ENCODE data around the gene ECHDC3. TPM values are rescaled to one million over a fixed set of nuclear protein-coding genes. Genes with fewer than 3 reads are reported as not detected.
A peak's percentile ranks its signal among the peaks of the same experiment; 100 is the strongest.

Gene ECHDC3
- total RNA-seq, 2 experiments from 2014 or later, result not detected

DNA sequence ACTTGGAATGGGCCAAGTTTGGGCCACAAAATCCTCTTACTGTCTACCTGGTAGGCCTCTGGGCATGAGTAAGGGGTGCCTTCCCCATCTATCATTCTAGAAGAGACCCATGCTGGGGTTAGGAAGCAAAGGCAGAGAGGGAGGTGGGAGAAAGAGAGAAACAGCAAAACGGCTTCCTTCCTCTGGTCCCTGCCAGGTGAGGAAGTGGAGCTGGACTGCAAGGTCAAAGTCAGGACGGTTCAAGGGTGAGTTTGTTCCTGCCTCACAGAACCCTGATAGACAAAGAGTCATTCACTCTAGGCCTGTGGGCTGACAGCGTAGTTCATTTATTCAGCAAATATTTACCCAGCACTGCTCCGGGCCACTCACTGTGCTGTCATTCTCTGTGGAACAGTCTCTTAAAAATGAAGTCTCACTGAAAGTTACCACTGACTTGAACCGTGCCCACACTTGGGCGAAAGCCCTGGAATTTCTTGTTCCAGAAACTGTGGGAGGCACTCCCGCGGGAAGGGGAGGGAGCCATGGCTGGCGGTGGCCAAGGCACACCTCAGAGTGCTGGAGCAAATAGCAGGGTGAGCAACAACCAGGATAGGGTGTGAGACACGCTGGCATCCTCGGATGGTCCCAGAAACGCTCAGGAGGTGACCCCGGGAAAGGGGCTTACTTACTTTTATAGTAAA, 26.2 kb upstream of the ECHDC3 start:
- Histone ChIP-seq H3K79me2 (ENCODE audit: insufficient read depth, low read depth, low read length) (no peaks in the 10 kb centered on the region), H3K36me3 (ENCODE audit: insufficient read depth, low read length) (no peaks in the 10 kb centered on the region), H3K9me2 (ENCODE audit: insufficient read depth, low read length) (no peaks in the 10 kb centered on the region), H4K20me1 (ENCODE audit: insufficient read depth, low read length) (no peaks in the 10 kb centered on the region), H3K9me3 (ENCODE audit: low read length) (peaks cover 6% of the 10 kb centered on the region; the same call in 1 of the 2 replicates), H2AFZ (ENCODE audit: low read length) (peak overlapping the region; percentile 72), H3K27ac (ENCODE audit: low read depth, low read length, poor library complexity, severe bottlenecking) (no peak overlapping the region), H3K4me1 (ENCODE audit: insufficient read depth, low read length, poor library complexity, severe bottlenecking) (peaks cover 48% of the 10 kb centered on the region), H3K4me3 (ENCODE audit: low read depth, low read length, poor library complexity, severe bottlenecking) (no peak overlapping the region), H3K4me2 (ENCODE audit: low read length) (no peak overlapping the region)
- TF ChIP-seq, protein P1, sequence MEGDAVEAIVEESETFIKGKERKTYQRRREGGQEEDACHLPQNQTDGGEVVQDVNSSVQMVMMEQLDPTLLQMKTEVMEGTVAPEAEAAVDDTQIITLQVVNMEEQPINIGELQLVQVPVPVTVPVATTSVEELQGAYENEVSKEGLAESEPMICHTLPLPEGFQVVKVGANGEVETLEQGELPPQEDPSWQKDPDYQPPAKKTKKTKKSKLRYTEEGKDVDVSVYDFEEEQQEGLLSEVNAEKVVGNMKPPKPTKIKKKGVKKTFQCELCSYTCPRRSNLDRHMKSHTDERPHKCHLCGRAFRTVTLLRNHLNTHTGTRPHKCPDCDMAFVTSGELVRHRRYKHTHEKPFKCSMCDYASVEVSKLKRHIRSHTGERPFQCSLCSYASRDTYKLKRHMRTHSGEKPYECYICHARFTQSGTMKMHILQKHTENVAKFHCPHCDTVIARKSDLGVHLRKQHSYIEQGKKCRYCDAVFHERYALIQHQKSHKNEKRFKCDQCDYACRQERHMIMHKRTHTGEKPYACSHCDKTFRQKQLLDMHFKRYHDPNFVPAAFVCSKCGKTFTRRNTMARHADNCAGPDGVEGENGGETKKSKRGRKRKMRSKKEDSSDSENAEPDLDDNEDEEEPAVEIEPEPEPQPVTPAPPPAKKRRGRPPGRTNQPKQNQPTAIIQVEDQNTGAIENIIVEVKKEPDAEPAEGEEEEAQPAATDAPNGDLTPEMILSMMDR (conservative IDR thresholded peaks at IDR 0.05; ENCODE audit: low read length), result no peak
- intact Hi-C loops (cut with micrococcal nuclease; ENCODE audit: unreplicated experiment), result no loop called here
- ChIA-PET POLR2A (interaction anchor here (0.6 to 1.3 kb wide), 10 partner anchors 9 to 370 kb away, joined by 3 to 4 read pairs (median 3); no protein-coding TSS in a partner anchor), CTCF (ENCODE audit: unreplicated experiment) (no interaction called here)
- DNase-seq (ENCODE audit: low spot score), result no peak
- BruUV-seq (replicated peaks), result no TSS peak

DNA sequence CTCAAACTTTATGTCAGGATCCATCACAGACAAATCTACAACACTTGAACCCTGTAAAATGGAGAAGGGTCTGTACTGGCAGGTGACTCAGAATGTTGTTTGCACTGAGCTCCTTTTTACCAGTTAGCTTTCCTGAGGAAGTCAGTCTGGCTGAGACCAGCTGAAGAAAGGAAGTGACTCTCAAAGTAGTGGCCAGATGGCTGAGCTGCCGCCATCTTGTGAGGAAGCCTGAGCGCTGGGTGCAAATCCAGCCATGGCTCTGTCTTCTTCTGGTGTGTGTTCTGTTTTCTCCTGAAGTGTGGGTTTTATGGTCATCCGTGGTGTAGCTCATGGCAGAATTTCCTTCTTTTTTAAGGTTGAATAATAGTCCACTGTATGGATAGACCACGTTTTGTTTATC, 25.5 kb upstream of the ECHDC3 start:
- H3K27ac ChIP-seq (ENCODE audit: low read depth, low read length, poor library complexity, severe bottlenecking), result no peak overlapping the region

More for the DNA sequence above, 25.5 kb upstream of the ECHDC3 start:
- no peaks in the 10 kb centered on the region for H4K20me1 ChIP-seq (ENCODE audit: insufficient read depth, low read length)
- ChIA-PET POLR2A (interaction anchor here (0.6 to 1.3 kb wide), 8 partner anchors 8 to 108 kb away, joined by 3 to 5 read pairs (median 3); no protein-coding TSS in a partner anchor), CTCF (ENCODE audit: unreplicated experiment) (no interaction called here)
- H2AFZ ChIP-seq (ENCODE audit: low read length), result peak overlapping the region; percentile 97; the same call in 1 of the 2 replicates
- no peaks in the 10 kb centered on the region for H3K36me3 ChIP-seq (ENCODE audit: insufficient read depth, low read length)
- no peaks in the 10 kb centered on the region for H3K79me2 ChIP-seq (ENCODE audit: insufficient read depth, low read depth, low read length)
- no TSS peak for BruUV-seq (replicated peaks)
- intact Hi-C loops (cut with micrococcal nuclease; ENCODE audit: unreplicated experiment), result no loop called here
- peaks cover 56% of the 10 kb centered on the region for H3K4me1 ChIP-seq (ENCODE audit: insufficient read depth, low read length, poor library complexity, severe bottlenecking)
- TF ChIP-seq, protein P1 (conservative IDR thresholded peaks at IDR 0.05; ENCODE audit: low read length), result no peak
- TF ChIP-seq EZH2phosphoT487 (IDR thresholded peaks at IDR 0.05; ENCODE audit: borderline replicate concordance, low read depth, low read length), result no peak
- DNase-seq (ENCODE audit: low spot score), result peak; percentile 32
- H3K9me2 ChIP-seq (ENCODE audit: insufficient read depth, low read length), result no peaks in the 10 kb centered on the region
- H3K9me3 ChIP-seq (ENCODE audit: low read length), result peaks cover 6% of the 10 kb centered on the region; the same call in 1 of the 2 replicates
- no peak overlapping the region for H3K4me2 ChIP-seq (ENCODE audit: low read length)
- no peak overlapping the region for H3K4me3 ChIP-seq (ENCODE audit: low read depth, low read length, poor library complexity, severe bottlenecking)
